AG09319 (cell line): ENCODE measurements around the gene DIP2C.
A peak's percentile ranks its signal among the peaks of the same experiment; 100 is the strongest.
"Not testable (repeated sequence)": the region's sequence is repeated elsewhere in the genome, so short reads cannot be mapped to it uniquely, and the experiment has no call there.

Source experiments
- DNase-seq: peaks from one replicate; pipeline ENCODE4 v3.0.0-alpha.2; 2010; ENCODE audit warnings: low read depth; ENCODE audit errors: extremely low read depth
- TF ChIP-seq, protein P1 (sequence below): IDR thresholded peaks from 2 replicates; pipeline ENCODE4 v1.5.1; 2011; ENCODE audit warnings: low read depth, mild to moderate bottlenecking, inconsistent platforms, low read length, moderate library complexity

Gene DIP2C

GRCh38 chr10:516764-517163 is 172.7 kb downstream of the DIP2C start:
- TF ChIP-seq, protein P1, sequence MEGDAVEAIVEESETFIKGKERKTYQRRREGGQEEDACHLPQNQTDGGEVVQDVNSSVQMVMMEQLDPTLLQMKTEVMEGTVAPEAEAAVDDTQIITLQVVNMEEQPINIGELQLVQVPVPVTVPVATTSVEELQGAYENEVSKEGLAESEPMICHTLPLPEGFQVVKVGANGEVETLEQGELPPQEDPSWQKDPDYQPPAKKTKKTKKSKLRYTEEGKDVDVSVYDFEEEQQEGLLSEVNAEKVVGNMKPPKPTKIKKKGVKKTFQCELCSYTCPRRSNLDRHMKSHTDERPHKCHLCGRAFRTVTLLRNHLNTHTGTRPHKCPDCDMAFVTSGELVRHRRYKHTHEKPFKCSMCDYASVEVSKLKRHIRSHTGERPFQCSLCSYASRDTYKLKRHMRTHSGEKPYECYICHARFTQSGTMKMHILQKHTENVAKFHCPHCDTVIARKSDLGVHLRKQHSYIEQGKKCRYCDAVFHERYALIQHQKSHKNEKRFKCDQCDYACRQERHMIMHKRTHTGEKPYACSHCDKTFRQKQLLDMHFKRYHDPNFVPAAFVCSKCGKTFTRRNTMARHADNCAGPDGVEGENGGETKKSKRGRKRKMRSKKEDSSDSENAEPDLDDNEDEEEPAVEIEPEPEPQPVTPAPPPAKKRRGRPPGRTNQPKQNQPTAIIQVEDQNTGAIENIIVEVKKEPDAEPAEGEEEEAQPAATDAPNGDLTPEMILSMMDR: no peak
- DNase-seq: no peak

GRCh38 chr10:515674-516073 is 173.8 kb downstream of the DIP2C start:
- no peak for DNase-seq
- TF ChIP-seq, protein P1: no peak

DNA sequence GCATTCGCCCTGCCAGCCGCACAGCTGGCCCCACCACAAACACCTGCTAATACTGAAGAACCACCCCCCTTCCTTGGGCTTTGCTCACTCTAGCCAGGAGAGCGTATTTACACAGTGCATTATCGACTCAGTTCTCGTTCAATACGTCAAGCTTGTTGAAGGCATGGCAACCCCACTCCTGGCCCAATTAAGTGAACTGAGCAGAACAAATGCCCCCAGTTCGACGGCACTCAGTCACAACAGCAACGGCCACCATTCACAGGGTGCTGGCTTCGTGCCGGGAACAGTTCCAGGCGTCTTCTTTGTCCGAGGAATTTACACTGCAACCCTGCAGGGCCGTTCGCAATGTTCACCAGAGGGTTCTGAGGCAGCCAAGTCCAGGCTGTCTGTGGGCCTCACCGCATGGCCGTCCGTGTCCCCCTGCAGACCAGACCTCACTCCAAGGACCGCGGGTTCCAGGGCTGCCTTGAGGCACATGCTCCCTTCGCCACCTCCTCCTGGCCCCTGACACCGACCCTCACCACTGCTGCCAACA is 175.3 kb downstream of the DIP2C start:
- TF ChIP-seq, protein P1: no peak
- DNase-seq: no peak

GRCh38 chr10:513393-513792 is 176.1 kb downstream of the DIP2C start:
- no peak for DNase-seq
- TF ChIP-seq, protein P1: no peak

DNA sequence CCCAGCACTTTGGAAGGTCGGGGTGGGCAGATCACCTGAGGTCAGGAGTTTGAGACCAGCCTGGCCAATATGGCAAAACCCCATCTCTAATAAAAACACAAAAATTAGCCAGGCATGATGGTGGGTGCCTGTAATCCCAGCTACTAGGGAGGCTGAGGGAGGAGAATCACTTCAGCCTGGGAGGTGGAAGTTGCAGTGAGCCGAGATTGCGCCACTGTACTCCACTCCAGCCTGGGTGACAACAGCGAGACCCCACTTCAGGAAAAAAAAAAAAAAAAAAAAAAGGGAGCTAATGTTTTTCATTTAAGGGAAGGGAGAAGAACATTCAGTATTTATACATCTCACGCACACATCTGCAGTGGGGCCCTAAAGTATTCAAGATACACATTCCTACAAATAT is 176.8 kb downstream of the DIP2C start:
- not testable (repeated sequence) for DNase-seq

GRCh38 chr10:511849-512191 is 177.6 kb downstream of the DIP2C start:
- TF ChIP-seq, protein P1: no peak
- DNase-seq: no peak

- peak; percentile 86 for DNase-seq
- TF ChIP-seq, protein P1: peak; percentile 99
Measured at GRCh38 chr10:511101-511848, 178.2 kb downstream of the DIP2C start.

DNA sequence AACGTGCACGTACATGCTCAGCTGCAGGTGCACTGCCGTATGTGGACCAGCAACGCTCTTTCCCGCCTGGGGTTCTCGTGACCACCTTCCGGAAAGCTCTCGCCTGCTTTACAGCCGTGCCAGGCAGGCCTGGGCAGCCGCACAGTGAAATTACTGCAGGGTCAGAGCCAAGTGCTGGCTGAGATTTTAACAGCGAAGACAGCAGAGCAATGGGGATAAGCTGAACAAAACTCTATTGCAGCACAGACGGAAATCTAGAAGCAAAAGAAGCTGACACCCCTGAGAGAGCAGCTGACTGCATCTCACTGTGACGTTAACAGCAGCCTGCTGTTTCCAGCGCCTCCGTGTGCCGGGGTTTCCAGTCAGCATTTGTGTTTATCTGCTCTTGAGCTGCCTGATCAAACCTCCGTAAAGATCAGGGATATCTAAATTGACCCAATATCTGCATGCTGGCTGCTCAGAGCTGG is 179.0 kb downstream of the DIP2C start:
- no peak for DNase-seq
- TF ChIP-seq, protein P1: no peak
